HUES64 (cell line): ENCODE data around the gene PAGR1.

Experiments used
- H3K27ac ChIP-seq: 2 replicates; pipeline ENCODE4 v1.7.0; 2013; ENCODE audit warnings: low read depth, low read length, inconsistent platforms
- H3K27me3 ChIP-seq: 2 replicates; pipeline ENCODE4 v1.6.1; 2013; ENCODE audit warnings: mild to moderate bottlenecking, low read length; ENCODE audit not compliant: insufficient read depth
- H3K36me3 ChIP-seq: 2 replicates; pipeline ENCODE4 v1.6.1; 2013; ENCODE audit warnings: mild to moderate bottlenecking, low read length; ENCODE audit not compliant: insufficient read depth
- H3K4me1 ChIP-seq: 2 replicates; pipeline ENCODE4 v1.6.1; 2013; ENCODE audit warnings: mild to moderate bottlenecking, low read length, moderate library complexity; ENCODE audit not compliant: insufficient read depth
- H3K4me3 ChIP-seq: 2 replicates; pipeline ENCODE4 v1.5.1; 2013; ENCODE audit warnings: mild to moderate bottlenecking, low read length, moderate library complexity
- H3K9ac ChIP-seq: 2 replicates; pipeline ENCODE4 v1.6.1; 2013; ENCODE audit warnings: mild to moderate bottlenecking, low read depth, low read length
- H3K9me3 ChIP-seq: 2 replicates; pipeline ENCODE4 v1.6.1; 2013; ENCODE audit warnings: low read depth, low read length; ENCODE audit not compliant: insufficient read depth
- WGBS: fragments of 150-250, 120-280 bp; methylation state at CpG from one replicate; pipeline ENCODE4 v1.1.7; 2013; ENCODE audit warnings: missing lambda C conversion rate; 5-methylcytosine and 5-hydroxymethylcytosine counted together

The PAGR1 gene

DNA sequence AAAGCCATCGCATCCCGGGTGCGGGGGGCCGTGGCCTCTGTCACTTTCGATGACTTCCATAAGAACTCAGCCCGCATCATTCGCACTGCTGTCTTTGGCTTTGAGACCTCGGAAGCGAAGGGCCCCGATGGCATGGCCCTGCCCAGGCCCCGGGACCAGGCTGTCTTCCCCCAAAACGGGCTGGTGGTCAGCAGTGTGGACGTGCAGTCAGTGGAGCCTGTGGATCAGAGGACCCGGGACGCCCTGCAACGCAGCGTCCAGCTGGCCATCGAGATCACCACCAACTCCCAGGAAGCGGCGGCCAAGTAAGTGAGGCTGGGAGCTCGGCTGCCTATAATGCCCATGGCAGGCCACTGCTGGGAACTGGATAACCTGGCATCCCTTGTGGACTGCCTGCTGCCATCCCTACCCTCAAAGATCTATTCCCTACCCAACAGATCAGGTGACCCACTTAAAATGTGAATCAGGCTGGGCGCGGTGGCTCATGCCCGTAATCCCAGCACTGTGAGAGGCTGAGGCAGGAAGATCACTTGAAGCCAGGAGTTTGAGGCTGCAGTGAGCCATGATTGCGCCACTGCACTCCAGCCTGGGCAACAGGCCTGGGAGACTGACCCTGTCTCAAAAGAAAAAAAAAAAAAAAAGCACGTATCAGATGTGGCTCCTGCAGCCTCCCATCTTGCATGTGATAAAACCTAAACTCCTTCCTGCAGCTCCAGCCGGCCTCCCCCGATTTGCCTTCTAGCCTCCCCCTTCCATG is 28.8 kb downstream of the PAGR1 start:
- Histone ChIP-seq H3K9ac (no peak overlapping the region), H3K36me3 (no peaks in the 10 kb centered on the region), H3K4me3 (no peak overlapping the region), H3K9me3 (no peaks in the 10 kb centered on the region), H3K4me1 (peaks cover 5% of the 10 kb centered on the region), H3K27me3 (no peaks in the 10 kb centered on the region), H3K27ac (no peak overlapping the region)
- WGBS, result 95% methylated on average over 28 of the region's 28 CpGs

DNA sequence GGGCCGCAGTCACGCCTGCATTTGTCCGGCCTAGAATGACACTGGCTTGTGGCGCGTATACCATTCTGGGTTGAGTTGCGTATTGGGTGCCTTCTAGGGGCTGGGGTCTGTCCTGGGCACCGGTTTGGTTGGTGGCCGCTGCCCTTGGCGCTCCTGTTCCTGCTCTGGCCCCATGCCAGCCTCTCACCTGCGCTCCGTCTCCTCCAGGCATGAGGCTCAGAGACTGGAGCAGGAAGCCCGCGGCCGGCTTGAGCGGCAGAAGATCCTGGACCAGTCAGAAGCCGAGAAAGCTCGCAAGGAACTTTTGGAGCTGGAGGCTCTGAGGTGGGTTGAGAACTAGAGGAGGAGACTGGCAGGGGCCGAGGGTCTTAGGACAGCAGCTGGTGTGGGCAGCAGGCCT is 29.7 kb downstream of the PAGR1 start:
- no peak overlapping the region for H3K4me3 ChIP-seq
- H3K27ac ChIP-seq, result no peak overlapping the region
- no peaks in the 10 kb centered on the region for H3K27me3 ChIP-seq
- WGBS, result 94% methylated on average over 18 of the region's 18 CpGs
- no peaks in the 10 kb centered on the region for H3K9me3 ChIP-seq
- no peaks in the 10 kb centered on the region for H3K36me3 ChIP-seq
- peaks cover 5% of the 10 kb centered on the region for H3K4me1 ChIP-seq
- no peak overlapping the region for H3K9ac ChIP-seq

DNA sequence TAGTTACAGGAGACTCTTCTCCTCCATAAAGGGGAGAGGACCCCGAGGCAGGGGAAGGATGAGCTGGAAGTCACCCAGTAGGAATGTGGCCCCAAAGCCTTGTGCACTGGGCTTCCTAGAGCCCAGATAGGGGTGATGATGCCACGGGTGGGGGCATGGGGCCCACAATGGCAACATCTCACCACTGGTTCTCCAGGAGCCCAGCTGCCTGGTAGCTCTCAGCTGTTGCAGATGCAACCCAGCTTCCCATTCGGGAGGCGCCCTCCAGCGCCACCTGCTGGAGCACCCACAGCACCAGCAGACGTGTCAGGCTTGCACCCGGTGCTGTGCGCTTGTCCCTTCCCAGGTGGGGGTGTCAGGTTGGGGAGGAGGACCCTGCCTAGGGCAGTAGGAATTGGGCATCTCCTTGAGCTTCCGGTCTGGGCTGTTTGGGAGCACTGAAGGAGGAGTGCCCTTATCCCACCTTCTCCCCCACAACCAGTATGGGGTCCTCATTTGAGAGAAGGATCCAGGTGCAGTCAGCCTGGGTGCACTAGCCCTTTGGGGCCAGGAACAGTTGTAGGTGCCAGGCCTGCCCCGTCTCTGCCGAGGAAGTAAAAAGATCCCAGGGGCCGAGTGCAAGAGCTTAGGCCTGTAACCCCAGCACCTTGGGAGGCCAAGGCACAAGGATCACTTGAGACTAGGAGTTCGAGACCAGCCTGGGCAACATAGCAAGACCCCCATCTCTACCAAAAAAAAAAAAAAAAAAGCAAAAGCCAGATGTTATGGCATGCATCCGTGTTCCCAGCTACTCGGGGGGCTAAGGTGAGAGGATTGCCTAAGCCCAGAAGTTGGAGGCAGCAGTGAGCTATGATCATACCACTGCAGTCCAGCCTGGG is 32.7 kb downstream of the PAGR1 start:
- Histone ChIP-seq H3K36me3 (no peaks in the 10 kb centered on the region), H3K9ac (no peak overlapping the region), H3K27me3 (no peaks in the 10 kb centered on the region), H3K4me3 (no peak overlapping the region), H3K27ac (no peak overlapping the region), H3K4me1 (peaks cover 5% of the 10 kb centered on the region), H3K9me3 (no peaks in the 10 kb centered on the region)
- WGBS, result 59% methylated on average over 15 of the region's 15 CpGs

DNA sequence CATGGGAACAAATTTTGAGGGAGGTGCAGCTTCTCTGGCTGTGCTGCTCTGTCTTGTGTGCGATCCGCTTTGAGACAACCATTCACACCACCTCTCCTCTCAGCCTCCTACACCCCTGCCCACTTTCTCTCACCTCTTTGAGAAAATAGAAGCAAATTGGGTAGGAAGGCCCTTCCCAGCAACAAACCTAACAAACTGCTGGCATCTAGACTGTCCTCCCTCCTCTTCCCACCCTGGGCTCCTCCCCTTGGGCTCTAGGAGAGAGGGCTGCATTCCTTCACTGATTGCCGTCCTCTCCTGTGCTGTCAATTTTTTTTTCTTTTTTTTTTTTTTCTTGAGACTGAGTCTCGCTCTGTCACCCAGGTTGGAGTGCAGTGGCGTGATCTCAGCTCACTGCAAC is 33.6 kb downstream of the PAGR1 start:
- WGBS, result 47% methylated on average over 5 of the region's 5 CpGs
- H3K9ac ChIP-seq, result peak overlapping the region; percentile 30; the same call in 1 of the 2 replicates
- no peak overlapping the region for H3K4me3 ChIP-seq
- H3K27me3 ChIP-seq, result no peaks in the 10 kb centered on the region
- H3K4me1 ChIP-seq, result peaks cover 5% of the 10 kb centered on the region
- no peaks in the 10 kb centered on the region for H3K9me3 ChIP-seq
- no peak overlapping the region for H3K27ac ChIP-seq
- no peaks in the 10 kb centered on the region for H3K36me3 ChIP-seq

DNA sequence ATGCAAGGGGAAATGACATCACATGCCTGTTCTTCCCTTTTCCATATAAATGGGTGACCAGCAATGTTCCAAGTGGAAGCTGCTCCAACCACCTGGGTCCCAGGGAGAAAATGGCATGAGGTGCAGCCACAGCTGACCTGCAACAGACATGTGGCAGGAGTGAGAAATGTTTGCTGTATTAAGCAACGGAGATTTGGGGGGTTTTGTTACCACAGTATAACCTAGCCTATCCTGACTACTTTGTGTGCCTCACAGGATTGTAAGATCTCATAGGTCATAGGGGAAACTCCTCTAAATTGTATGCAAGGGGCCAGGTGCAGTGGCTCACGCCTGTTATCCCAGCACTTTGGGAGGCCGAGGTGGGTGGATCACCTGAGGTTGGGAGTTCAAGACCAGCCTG is 35.0 kb downstream of the PAGR1 start:
- Histone ChIP-seq H3K36me3 (no peaks in the 10 kb centered on the region), H3K9me3 (no peaks in the 10 kb centered on the region), H3K27ac (no peak overlapping the region), H3K4me1 (peaks cover 5% of the 10 kb centered on the region), H3K4me3 (no peak overlapping the region), H3K27me3 (no peaks in the 10 kb centered on the region), H3K9ac (no peak overlapping the region)
- WGBS, result 98% methylated on average over 3 of the region's 3 CpGs

GRCh38 chr16:29852654-29853053 is 36.7 kb downstream of the PAGR1 start:
- Histone ChIP-seq H3K27ac (no peak overlapping the region), H3K4me3 (no peak overlapping the region), H3K9ac (no peak overlapping the region), H3K4me1 (peaks cover 5% of the 10 kb centered on the region), H3K27me3 (no peaks in the 10 kb centered on the region), H3K36me3 (no peaks in the 10 kb centered on the region), H3K9me3 (no peaks in the 10 kb centered on the region)
- WGBS, result 85% methylated on average over 5 of the region's 7 CpGs

DNA sequence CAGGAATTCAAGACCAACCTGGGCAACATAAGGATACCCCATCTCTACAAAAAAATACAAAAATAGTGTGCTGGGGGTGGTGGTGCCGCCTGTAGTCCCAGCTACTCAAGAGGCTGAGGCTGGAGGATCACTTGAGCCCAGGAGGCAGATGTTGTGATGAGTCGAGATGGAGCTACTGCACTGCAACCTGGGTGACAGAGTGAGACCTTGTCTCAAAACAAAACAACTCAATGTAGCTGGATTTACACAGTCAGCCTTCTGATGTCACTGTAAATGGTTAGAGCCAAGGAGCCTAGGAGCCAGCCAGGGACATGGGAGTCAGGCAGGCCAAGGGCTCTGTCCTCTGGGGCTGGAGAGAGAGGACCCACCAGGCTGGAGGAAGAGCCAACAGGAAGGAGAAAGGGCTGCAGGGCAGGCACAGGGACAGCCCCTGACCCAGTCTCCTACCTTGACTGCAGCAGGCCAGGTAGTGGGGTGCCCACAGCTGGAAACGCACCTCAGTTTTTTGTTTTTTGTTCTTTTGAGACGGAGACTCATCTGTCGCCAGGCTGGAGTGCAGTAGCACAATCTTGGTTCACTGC is 38.7 kb downstream of the PAGR1 start:
- no peak overlapping the region for H3K9ac ChIP-seq
- H3K36me3 ChIP-seq, result peaks cover 8% of the 10 kb centered on the region
- H3K4me3 ChIP-seq, result no peak overlapping the region
- H3K27me3 ChIP-seq, result no peaks in the 10 kb centered on the region
- H3K4me1 ChIP-seq, result peaks cover under 1% of the 10 kb centered on the region; the same call in 1 of the 2 replicates
- 87% methylated on average over 5 of the region's 5 CpGs for WGBS
- no peak overlapping the region for H3K27ac ChIP-seq
- H3K9me3 ChIP-seq, result no peaks in the 10 kb centered on the region

DNA sequence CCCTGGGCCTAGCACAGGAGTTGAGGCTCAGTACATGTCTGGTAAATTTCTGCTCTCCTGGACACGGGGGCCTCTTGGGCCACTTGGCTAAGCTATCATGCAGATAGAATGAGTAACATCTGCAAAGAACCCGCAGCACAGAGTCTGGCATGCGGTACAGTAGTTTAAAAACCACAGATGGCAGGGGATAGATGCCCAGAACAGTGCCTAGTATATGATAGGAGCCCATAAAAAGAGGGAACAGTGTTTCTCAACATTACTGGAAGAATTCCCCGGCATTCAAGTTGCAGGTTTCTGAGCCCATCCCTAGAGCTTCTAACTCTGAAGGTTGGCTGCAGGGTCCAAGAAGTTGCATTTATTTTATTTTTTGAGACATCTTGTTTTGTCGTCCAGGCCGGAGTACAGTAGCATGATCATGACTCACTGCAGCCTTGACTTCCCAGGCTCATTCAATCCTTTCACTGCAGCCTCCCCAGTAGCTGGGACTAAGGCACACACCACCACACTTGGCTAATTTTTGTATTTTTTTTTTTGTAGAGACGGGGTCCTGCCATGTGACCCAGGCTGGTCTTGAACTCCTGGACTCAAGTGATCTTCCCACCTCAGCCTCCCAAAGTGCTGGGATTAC is 41.3 kb downstream of the PAGR1 start:
- Histone ChIP-seq H3K27me3 (no peaks in the 10 kb centered on the region), H3K4me1 (no peaks in the 10 kb centered on the region), H3K36me3 (peaks cover 22% of the 10 kb centered on the region), H3K27ac (no peak overlapping the region), H3K4me3 (no peak overlapping the region), H3K9me3 (no peaks in the 10 kb centered on the region), H3K9ac (no peak overlapping the region)
- 95% methylated on average over 7 of the region's 7 CpGs for WGBS

DNA sequence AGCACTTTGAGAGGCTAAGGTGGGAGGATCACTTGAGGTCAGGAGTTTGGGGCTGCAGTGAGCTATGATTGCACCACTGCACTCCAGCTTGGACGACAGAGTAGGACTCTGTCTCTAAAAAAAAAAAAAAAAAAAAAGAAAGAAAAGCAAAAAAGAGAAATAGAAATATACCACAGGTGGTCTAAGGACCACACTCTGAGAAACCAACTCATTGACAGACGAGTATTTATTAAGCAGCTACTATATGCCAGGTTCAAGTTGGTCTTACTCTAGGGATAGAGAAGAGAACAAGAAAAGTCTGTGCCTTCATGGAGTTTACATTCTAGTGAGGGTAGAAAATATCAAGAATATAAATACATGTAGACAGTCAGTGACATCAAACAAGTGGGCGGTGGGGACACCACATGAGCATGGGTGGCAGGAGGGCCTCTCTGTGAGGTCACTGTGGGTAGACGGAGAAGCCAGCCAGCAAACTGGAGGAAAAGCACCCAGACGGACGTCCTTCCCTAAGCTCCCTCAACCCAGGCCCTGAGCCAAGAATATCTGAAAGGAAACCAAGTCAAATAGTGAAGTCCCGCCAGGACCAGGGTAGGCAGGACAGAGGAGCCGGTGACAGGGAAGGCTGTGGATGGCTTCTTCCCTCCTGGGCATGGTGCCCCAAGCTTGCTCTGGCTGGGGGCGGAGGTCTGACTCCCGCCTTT is 42.3 kb downstream of the PAGR1 start:
- H3K27ac ChIP-seq, result no peak overlapping the region

GRCh38 chr16:29858974-29859373 is 43.0 kb downstream of the PAGR1 start:
- WGBS, result 94% methylated on average over 19 of the region's 19 CpGs
- Histone ChIP-seq H3K9me3 (no peaks in the 10 kb centered on the region), H3K4me3 (no peak overlapping the region), H3K36me3 (peaks cover 22% of the 10 kb centered on the region), H3K4me1 (no peaks in the 10 kb centered on the region), H3K9ac (no peak overlapping the region), H3K27ac (no peak overlapping the region), H3K27me3 (no peaks in the 10 kb centered on the region)

More for the DNA sequence above, 42.3 kb downstream of the PAGR1 start:
- Histone ChIP-seq H3K4me3 (no peak overlapping the region), H3K36me3 (peaks cover 22% of the 10 kb centered on the region), H3K27me3 (no peaks in the 10 kb centered on the region), H3K4me1 (no peaks in the 10 kb centered on the region), H3K9ac (no peak overlapping the region), H3K9me3 (no peaks in the 10 kb centered on the region)
- WGBS, result 92% methylated on average over 9 of the region's 10 CpGs
